ENCODE measurements around the gene CMSS1.

Gene CMSS1

DNA sequence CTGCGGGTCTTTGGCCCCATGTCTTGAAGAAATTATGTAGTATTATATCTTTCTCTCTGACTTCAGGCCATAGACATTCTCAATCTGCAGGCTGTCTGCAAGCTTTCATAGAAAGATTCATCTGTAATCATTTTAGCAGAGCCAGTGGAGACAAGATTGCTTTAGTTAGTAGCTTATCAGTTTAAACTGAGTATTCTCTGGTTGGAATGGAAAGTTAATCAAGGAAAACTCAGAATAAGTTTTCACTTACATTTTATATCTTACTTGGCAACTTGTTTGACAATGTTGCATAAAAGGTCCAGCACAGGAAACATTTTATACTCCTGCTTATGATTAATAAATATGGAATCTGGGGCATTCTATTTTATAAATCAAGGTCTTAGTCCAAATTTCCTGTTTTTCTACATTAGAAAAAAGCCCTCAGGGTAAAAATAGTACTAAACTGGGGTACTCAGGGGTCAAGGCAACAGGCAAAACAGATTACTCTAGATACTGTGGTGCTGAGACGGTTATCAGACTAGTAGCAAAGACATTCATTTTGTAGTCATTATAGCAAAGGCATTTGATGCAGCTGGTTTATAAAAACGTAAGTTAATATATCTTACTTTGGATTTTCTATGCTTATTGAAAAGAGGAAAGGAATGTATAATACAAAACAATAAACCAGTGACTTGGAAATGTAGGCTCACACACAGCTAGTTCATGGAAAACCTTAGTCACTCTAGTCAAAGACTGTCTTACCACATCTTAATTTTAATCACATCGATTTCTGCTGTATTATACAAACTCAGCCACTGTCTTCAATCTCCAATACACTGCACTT, 341.9 kb downstream of the CMSS1 start:
- DNase-seq (ENCODE audit: low spot score), result no peak
- in situ Hi-C loops (cut with MboI; ENCODE audit: low sequenced_read_pairs, unreplicated experiment), result no loop called here
- TF ChIP-seq, protein P1, sequence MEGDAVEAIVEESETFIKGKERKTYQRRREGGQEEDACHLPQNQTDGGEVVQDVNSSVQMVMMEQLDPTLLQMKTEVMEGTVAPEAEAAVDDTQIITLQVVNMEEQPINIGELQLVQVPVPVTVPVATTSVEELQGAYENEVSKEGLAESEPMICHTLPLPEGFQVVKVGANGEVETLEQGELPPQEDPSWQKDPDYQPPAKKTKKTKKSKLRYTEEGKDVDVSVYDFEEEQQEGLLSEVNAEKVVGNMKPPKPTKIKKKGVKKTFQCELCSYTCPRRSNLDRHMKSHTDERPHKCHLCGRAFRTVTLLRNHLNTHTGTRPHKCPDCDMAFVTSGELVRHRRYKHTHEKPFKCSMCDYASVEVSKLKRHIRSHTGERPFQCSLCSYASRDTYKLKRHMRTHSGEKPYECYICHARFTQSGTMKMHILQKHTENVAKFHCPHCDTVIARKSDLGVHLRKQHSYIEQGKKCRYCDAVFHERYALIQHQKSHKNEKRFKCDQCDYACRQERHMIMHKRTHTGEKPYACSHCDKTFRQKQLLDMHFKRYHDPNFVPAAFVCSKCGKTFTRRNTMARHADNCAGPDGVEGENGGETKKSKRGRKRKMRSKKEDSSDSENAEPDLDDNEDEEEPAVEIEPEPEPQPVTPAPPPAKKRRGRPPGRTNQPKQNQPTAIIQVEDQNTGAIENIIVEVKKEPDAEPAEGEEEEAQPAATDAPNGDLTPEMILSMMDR (IDR thresholded peaks at IDR 0.05; ENCODE audit: borderline replicate concordance, control extremely low read depth, extremely low read depth, insufficient read depth, missing control alignments), result no peak

GRCh38 chr3:100160521-100160920, 342.9 kb downstream of the CMSS1 start:
- in situ Hi-C loops (cut with MboI; ENCODE audit: low sequenced_read_pairs, unreplicated experiment), result no loop called here
- TF ChIP-seq, protein P1 (IDR thresholded peaks at IDR 0.05; ENCODE audit: borderline replicate concordance, control extremely low read depth, extremely low read depth, insufficient read depth, missing control alignments), result no peak
- no peak for DNase-seq (ENCODE audit: low spot score)

DNA sequence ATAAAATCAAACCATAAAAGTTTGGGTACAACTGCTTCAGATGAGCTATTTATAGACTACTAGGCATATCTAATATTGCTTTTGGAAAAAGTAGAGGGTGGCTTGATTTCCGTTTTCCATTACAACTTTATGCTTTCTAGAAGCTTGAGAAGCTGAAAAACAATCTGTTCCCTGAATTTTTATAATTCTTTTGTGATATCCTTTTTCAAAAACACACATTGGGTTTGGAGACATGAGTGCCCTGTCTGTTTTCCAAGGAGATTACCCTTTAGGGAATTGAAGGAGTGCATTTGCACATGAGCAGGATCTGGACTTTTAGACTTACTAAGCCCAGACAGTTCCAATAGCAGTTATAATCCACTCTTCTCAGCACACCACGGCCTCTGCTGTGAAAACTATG, 346.1 kb downstream of the CMSS1 start:
- in situ Hi-C loops (cut with MboI; ENCODE audit: low sequenced_read_pairs, unreplicated experiment), result no loop called here
- DNase-seq (ENCODE audit: low spot score), result no peak
- TF ChIP-seq, protein P1 (IDR thresholded peaks at IDR 0.05; ENCODE audit: borderline replicate concordance, control extremely low read depth, extremely low read depth, insufficient read depth, missing control alignments), result no peak

DNA sequence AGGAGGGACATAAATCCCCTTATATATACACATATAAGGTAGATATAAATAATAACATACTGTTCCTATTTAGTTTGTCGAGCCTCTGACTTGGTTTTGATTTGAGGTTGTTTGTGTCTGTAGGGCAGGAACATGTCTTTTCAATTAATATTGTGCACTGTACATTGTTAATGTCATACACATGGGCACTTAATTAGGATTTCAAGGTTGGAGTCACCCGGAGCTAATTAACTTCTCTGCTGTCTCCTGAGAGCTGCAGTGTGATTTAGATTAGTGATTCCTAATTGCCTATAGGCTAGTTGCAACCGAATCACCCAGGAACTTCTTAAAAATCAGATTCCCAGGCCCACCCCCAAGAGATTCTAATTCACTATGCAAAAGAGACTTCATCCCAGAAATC, 347.1 kb downstream of the CMSS1 start:
- in situ Hi-C loops (cut with MboI; ENCODE audit: low sequenced_read_pairs, unreplicated experiment), result no loop called here
- DNase-seq (ENCODE audit: low spot score), result no peak
- TF ChIP-seq, protein P1 (IDR thresholded peaks at IDR 0.05; ENCODE audit: borderline replicate concordance, control extremely low read depth, extremely low read depth, insufficient read depth, missing control alignments), result no peak

DNA sequence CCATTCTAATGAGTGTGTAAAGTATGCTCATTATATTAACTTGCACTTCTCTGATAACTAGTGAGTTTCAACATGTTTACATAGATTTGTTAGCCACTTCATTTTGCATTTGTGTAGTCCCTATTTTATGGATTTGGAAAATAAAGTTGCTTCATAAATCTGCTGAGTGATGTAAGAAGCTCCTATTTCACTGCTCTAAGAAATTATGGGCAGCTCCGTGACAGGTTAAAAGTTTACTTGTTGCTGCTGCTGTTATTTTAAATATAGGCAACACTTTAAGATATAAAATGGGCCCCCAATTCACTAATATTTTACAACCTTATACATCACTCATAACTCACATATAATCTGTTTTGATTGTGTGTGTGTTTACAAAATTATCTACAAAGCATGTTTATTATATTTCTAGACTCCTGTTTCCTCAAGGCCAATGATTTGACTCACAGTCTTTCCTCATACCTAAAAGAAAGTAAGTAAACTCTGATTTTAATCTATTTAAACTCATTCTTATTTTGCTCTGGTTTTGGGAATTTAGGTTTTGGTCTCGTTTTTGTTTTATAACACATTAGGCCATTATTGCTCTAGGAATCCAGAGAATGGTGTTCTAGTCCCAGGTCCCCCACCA, 348.4 kb downstream of the CMSS1 start:
- TF ChIP-seq, protein P1 (IDR thresholded peaks at IDR 0.05; ENCODE audit: borderline replicate concordance, control extremely low read depth, extremely low read depth, insufficient read depth, missing control alignments), result no peak
- DNase-seq (ENCODE audit: low spot score), result no peak
- in situ Hi-C loops (cut with MboI; ENCODE audit: low sequenced_read_pairs, unreplicated experiment), result no loop called here

DNA sequence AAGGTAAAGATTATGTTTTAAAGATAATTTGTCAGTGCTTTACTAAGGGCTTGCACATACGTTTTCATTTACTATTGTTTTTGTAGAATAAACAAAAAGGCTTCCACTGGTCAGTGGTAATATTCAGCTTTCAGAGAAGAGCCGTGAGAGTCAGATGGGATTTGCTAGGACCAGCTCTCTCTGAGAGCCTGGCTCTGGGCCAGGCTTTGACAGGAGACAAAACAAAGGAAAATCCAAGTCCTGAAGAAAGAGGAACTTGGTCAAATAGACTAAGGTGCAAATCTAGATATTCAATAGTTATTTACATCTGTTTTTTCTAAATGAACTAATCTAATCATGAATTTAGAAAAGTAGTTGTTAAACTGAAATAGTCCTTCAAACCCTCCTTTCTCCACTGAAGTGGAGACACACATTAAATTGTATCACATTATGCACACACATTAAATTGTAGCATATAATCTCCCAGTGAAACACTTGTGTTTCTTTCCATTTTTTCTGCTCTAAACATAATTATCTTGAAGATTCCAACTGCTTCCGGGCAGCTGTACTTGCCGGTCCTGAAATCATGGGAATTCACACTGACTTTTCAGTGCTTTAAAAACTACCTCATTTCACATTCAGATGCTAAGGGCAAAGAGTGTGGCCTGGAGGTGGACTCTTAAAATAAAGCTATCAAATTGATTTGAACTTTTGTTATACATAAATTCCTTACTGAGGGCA, 351.7 kb downstream of the CMSS1 start:
- TF ChIP-seq, protein P1 (IDR thresholded peaks at IDR 0.05; ENCODE audit: borderline replicate concordance, control extremely low read depth, extremely low read depth, insufficient read depth, missing control alignments), result no peak
- no peak for DNase-seq (ENCODE audit: low spot score)

More for the DNA sequence above, 351.7 kb downstream of the CMSS1 start:
- in situ Hi-C loops (cut with MboI; ENCODE audit: low sequenced_read_pairs, unreplicated experiment), result no loop called here
